DOHH2 (cell line): ENCODE measurements around the gene ATP8B1.

ENCODE experiments used
- EZH2phosphoT487 ChIP-seq: fragments of 200-600 bp; sonication (generic); IDR thresholded peaks from 2 replicates; pipeline ENCODE4 v1.6.1; 2017; ENCODE audit warnings: borderline replicate concordance, mild to moderate bottlenecking, antibody characterized with exemption, low read length, moderate library complexity, mixed read lengths
- TF ChIP-seq, protein P1 (sequence below): fragments of 200-600 bp; sonication (generic); IDR thresholded peaks from one replicate; pipeline ENCODE4 v1.5.1; 2014; ENCODE audit warnings: antibody characterized with exemption, mild to moderate bottlenecking, low read depth, low read length; ENCODE audit not compliant: poor library complexity, severe bottlenecking

DNA sequence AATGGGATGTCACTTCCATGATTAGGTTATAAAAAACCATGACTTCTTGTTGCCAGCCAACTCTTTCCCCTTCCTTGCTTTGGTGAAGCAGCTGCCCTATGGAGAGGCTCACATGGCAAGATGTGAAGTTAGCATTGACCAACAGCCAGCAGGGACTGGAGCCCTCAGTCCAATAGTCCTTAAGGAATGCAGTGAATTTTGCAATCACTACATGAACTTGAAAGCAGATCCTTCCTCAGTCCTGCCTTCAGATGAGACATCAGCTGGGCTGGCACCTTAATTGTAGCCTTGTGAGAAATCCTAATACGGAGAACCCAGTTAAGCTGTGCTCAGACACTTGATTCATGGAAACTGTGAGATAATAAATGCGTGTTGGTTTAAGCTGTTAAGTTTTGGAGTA lies 61.8 kb downstream of the ATP8B1 start:
- TF ChIP-seq, protein P1, sequence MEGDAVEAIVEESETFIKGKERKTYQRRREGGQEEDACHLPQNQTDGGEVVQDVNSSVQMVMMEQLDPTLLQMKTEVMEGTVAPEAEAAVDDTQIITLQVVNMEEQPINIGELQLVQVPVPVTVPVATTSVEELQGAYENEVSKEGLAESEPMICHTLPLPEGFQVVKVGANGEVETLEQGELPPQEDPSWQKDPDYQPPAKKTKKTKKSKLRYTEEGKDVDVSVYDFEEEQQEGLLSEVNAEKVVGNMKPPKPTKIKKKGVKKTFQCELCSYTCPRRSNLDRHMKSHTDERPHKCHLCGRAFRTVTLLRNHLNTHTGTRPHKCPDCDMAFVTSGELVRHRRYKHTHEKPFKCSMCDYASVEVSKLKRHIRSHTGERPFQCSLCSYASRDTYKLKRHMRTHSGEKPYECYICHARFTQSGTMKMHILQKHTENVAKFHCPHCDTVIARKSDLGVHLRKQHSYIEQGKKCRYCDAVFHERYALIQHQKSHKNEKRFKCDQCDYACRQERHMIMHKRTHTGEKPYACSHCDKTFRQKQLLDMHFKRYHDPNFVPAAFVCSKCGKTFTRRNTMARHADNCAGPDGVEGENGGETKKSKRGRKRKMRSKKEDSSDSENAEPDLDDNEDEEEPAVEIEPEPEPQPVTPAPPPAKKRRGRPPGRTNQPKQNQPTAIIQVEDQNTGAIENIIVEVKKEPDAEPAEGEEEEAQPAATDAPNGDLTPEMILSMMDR: no peak
- no peak for TF ChIP-seq EZH2phosphoT487
